ENCODE measurements around the gene IGFBP3.

DNA sequence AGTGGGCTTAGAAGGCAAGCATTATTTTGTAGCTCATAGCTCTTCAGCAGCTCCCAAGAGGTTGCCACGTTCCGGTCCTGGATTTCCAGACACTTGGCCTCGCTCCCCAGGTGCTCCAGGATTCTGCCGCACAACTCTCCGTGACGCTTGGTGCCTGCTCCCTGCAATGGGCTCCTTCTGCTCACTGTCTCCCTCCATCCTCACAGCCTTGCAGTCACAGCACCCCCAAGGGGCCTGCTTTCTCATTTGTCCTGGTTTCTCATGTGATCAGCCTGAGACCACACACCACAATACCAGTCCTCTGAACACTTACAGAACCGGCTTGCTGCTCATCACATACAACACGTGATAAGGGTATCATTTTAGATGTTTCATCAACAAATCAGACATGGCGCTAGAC, 9.8 kb downstream of the IGFBP3 start:
- TF ChIP-seq, protein P1, sequence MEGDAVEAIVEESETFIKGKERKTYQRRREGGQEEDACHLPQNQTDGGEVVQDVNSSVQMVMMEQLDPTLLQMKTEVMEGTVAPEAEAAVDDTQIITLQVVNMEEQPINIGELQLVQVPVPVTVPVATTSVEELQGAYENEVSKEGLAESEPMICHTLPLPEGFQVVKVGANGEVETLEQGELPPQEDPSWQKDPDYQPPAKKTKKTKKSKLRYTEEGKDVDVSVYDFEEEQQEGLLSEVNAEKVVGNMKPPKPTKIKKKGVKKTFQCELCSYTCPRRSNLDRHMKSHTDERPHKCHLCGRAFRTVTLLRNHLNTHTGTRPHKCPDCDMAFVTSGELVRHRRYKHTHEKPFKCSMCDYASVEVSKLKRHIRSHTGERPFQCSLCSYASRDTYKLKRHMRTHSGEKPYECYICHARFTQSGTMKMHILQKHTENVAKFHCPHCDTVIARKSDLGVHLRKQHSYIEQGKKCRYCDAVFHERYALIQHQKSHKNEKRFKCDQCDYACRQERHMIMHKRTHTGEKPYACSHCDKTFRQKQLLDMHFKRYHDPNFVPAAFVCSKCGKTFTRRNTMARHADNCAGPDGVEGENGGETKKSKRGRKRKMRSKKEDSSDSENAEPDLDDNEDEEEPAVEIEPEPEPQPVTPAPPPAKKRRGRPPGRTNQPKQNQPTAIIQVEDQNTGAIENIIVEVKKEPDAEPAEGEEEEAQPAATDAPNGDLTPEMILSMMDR (IDR thresholded peaks at IDR 0.05) = no peak
- no peak for TF ChIP-seq POLR2A (IDR thresholded peaks at IDR 0.05)
